ENCODE data around the gene LRBA.
"Not testable (repeated sequence)": the region's sequence is repeated elsewhere in the genome, so short reads cannot be mapped to it uniquely, and the experiment has no call there.

The LRBA gene

GRCh38 chr4:150662686-150663085, 352.4 kb downstream of the LRBA start:
- POLR2A ChIA-PET (ENCODE audit: low non-redundant PET): no interaction called here
- no peak overlapping the region for H3K27ac ChIP-seq
- DNase-seq (ENCODE audit: low spot score): no peak
- TF ChIP-seq CTCF (conservative IDR thresholded peaks at IDR 0.05; ENCODE audit: low read depth): no peak
- CTCF ChIA-PET: no interaction called here

- CTCF ChIA-PET: interaction anchor here (0.6 kb wide), 1 partner anchor 205 kb away, joined by 6 read pairs; no protein-coding TSS in a partner anchor
- DNase-seq (ENCODE audit: low spot score); H3K27ac ChIP-seq; POLR2A ChIA-PET (ENCODE audit: low non-redundant PET): not testable (repeated sequence)
Measured at GRCh38 chr4:150661551-150661950, 353.5 kb downstream of the LRBA start.

GRCh38 chr4:150658258-150658657, 356.8 kb downstream of the LRBA start:
- CTCF ChIA-PET; H3K27ac ChIP-seq; DNase-seq (ENCODE audit: low spot score); POLR2A ChIA-PET (ENCODE audit: low non-redundant PET): not testable (repeated sequence)

- ChIA-PET POLR2A (ENCODE audit: low non-redundant PET) (no interaction called here), CTCF (no interaction called here)
- no peak for DNase-seq (ENCODE audit: low spot score)
- no peak overlapping the region for H3K27ac ChIP-seq
- TF ChIP-seq CTCF (conservative IDR thresholded peaks at IDR 0.05; ENCODE audit: low read depth): no peak
Measured at GRCh38 chr4:150656891-150657290, 358.2 kb downstream of the LRBA start.

GRCh38 chr4:150650751-150651150, 364.3 kb downstream of the LRBA start:
- no peak for TF ChIP-seq CTCF (conservative IDR thresholded peaks at IDR 0.05; ENCODE audit: low read depth)
- POLR2A ChIA-PET (ENCODE audit: low non-redundant PET): no interaction called here
- no peak for DNase-seq (ENCODE audit: low spot score)
- CTCF ChIA-PET: no interaction called here
- no peak overlapping the region for H3K27ac ChIP-seq

- ChIA-PET POLR2A (ENCODE audit: low non-redundant PET) (no interaction called here), CTCF (no interaction called here)
- H3K27ac ChIP-seq: no peak overlapping the region
- TF ChIP-seq CTCF (conservative IDR thresholded peaks at IDR 0.05; ENCODE audit: low read depth): no peak
- DNase-seq (ENCODE audit: low spot score): no peak
Measured at GRCh38 chr4:150648123-150648522, 367.0 kb downstream of the LRBA start.

GRCh38 chr4:150647008-150647407, 368.1 kb downstream of the LRBA start:
- H3K27ac ChIP-seq: no peak overlapping the region
- ChIA-PET CTCF (no interaction called here), POLR2A (ENCODE audit: low non-redundant PET) (no interaction called here)
- no peak for TF ChIP-seq CTCF (conservative IDR thresholded peaks at IDR 0.05; ENCODE audit: low read depth)
- no peak for DNase-seq (ENCODE audit: low spot score)

GRCh38 chr4:150641612-150642011, 373.5 kb downstream of the LRBA start:
- POLR2A ChIA-PET (ENCODE audit: low non-redundant PET): no interaction called here
- CTCF ChIA-PET: interaction anchor here (0.5 kb wide), 1 partner anchor 284 kb away, joined by 3 read pairs; no protein-coding TSS in a partner anchor
- DNase-seq (ENCODE audit: low spot score): no peak

More at GRCh38 chr4:150641612-150642011, 373.5 kb downstream of the LRBA start:
- no peak overlapping the region for H3K27ac ChIP-seq
- no peak for TF ChIP-seq CTCF (conservative IDR thresholded peaks at IDR 0.05; ENCODE audit: low read depth)

Measured in RWPE1 (cell line).